Measurements from ENCODE around the gene FOXE1.

Gene FOXE1

GRCh38 chr9:97848480-97849237, 4.4 kb upstream of the FOXE1 start:
- no peak for DNase-seq

DNA sequence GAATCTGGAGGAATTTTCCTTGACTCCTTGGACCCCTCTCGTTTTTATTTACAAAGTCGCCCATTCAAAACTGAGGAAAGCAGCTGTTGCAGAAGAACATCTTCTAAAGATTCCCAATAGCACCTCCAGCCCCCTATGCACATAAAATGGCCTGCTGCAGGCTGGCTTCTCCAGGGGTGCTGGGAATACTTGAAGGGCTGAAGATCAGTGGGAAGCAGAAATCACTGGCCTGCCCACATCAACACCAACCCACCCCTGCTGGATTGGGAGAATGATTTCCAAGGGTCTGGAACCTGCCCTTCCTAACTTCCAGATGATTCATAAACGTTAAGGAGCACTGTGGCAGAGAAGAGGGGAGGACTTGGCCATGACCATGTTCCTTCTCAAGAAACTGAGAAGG, 3.0 kb upstream of the FOXE1 start:
- DNase-seq, result no peak

DNA sequence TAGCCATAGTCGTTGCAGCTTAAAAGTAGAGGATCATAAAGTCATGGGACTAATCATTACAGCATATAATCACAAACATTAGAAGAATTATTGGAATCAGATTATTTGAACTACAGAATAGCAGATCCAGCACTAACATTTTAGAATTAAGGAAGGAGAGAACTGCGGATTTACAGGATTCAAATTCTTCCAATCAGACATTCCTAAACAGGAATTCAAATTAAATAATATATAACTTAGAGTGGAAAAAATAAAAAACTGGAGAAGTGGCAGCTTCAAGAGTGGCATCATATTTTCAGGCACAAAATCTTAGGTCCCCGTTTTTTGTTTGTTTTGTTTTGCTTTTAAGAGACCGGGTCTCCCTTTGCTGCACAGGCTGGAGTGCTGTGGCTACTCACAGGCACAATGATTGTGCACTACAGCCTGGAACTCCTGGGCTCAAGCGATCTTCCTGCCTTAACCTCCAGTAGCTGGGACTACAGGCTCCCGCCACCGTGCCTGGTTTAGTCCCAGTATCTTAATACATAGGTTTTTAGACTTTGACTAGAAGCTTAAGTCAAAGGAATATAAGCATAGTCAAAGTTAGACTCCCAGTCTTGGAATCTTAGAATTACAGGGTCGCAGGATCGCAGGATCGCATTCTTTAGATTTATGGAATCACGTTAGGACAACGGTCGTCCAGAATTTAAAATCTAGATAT, 2.1 kb upstream of the FOXE1 start:
- DNase-seq, result no peak

GRCh38 chr9:97851446-97851883, 1.6 kb upstream of the FOXE1 start:
- DNase-seq, result no peak

DNA sequence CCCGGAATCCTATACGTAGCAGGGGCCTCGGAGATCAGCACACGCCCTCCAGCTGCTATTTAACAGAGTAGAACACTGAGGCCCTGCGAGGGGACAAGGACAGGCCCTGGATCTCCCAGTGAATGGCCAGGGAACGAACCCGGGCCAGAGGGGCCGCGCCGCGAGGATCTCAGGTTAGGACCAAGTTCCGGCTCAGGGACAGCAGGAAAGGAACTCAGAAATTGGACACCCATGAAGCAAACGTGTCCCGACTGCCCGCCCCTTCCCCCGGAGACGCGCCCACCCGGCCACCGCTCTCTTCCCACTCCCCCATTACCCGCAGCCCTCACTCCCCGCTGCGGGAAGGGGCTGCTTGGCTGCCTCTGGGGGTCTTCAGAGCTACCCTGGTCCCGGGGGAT, 1.0 kb upstream of the FOXE1 start:
- DNase-seq, result peak; percentile 15

- DNase-seq, result no peak
Observed at GRCh38 chr9:97852399-97853055, 499 bp upstream of the FOXE1 start.

DNA sequence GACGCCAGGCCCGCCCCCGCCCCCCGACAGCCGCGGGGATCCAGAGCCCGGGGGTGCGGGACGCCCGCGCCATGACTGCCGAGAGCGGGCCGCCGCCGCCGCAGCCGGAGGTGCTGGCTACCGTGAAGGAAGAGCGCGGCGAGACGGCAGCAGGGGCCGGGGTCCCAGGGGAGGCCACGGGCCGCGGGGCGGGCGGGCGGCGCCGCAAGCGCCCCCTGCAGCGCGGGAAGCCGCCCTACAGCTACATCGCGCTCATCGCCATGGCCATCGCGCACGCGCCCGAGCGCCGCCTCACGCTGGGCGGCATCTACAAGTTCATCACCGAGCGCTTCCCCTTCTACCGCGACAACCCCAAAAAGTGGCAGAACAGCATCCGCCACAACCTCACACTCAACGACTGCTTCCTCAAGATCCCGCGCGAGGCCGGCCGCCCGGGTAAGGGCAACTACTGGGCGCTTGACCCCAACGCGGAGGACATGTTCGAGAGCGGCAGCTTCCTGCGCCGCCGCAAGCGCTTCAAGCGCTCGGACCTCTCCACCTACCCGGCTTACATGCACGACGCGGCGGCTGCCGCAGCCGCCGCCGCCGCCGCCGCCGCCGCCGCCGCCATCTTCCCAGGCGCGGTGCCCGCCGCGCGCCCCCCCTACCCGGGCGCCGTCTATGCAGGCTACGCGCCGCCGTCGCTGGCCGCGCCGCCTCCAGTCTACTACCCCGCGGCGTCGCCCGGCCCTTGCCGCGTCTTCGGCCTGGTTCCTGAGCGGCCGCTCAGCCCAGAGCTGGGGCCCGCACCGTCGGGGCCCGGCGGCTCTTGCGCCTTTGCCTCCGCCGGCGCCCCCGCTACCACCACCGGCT, 1.0 kb downstream of the FOXE1 start:
- DNase-seq, result peak; percentile 75

- no peak for DNase-seq
Observed at GRCh38 chr9:97854696-97855485, 1.9 kb downstream of the FOXE1 start.

DNA sequence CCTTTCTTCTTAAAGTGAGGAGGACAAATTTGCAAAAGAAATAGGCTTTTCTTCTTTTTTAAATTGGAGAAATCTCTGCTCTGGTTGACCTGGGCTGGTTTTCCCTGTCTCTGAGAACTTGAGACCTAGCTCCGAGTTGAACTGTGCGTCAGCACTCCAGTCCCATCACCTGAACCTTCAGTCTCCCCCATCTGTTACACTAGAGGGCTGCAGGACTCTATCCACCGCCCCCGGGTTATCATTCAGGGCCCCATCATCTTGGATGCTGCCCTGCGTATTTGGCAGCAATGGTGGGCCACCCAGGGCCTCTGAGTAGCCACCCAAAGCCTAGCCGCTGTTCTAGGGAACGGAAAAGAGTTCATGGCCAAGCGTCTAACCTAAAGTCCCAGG, 2.5 kb downstream of the FOXE1 start:
- DNase-seq, result no peak

DNA sequence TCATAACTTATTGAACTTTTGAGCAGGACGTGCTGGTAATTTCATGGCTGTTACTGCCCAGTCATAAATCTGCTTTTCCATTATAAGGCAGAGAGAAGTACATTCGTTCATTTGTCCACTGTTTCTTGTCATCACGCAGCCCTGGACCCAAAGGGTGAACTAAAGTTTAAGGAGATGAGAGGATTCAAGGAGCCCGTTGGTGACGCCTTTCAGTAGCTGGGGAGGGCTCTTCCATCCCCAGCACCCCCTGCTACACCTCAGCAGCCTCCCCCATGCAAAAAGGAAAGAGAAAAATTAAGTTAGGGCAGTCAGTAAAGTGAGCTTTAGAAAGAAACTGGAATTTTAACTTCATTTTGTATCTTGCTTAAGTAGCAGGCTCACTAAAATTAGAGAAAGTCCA, 2.9 kb downstream of the FOXE1 start:
- no peak for DNase-seq

- no peak for DNase-seq
Observed at GRCh38 chr9:97856857-97857605, 4.0 kb downstream of the FOXE1 start.

DNA sequence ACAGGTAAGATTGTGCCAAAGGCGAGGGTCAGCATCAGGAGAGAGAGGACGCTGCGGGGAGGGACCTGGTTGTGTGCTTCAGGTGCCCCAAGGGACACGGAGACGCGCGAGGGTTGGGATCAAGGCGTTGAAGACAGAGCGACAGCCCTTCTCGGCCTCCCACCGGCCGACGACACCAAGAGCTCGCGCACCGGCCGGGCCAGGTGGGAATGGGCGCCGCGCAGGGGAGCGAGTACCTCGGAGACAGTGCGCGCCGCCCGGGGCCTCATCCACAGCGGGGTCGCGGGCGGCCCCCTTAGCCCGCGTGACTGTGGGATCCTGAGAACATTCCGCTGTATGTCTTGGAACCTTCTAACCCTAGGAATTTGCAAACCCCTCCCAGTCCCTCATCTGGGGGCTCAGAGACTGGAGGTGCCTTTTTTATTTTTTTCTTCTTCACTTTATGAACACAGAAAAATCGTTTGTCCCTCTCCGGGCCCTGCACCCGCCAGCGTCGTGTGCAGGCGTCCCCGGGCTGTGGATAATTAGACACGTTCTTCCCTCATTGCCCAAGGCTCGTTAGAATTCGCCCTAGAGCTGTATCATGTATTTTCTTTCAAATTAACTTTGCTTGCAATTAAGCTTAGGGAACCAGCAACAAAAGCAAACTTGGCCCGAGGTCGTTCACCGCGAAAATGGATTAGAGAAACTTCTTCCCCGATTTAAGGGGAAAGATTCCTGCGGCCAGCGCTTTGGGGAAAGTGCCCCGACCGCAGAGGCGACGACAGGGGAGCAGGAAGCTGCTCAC, 4.8 kb downstream of the FOXE1 start:
- no peak for DNase-seq

GRCh38 chr9:97858393-97858713, 5.3 kb downstream of the FOXE1 start:
- DNase-seq, result no peak

DNA sequence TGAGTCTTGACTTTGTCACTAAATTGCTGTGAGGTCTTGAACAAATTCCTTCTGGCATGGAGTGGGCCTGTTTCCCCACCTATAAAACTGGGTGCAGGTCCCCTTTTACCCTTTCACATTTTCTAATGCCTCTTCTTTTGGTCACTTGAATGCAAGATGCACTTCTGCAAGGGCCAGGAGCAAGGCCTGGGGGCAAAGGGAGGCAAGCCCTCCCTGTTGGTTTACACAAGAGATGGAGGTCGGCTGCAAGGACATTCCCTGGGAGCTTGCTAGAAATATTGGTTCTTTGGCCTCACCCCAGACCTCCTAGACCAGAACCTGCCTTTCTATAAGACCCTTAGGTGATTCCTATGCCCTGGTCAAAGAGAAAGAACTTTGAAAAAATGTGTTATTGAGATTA, 5.8 kb downstream of the FOXE1 start:
- no peak for DNase-seq

DNA sequence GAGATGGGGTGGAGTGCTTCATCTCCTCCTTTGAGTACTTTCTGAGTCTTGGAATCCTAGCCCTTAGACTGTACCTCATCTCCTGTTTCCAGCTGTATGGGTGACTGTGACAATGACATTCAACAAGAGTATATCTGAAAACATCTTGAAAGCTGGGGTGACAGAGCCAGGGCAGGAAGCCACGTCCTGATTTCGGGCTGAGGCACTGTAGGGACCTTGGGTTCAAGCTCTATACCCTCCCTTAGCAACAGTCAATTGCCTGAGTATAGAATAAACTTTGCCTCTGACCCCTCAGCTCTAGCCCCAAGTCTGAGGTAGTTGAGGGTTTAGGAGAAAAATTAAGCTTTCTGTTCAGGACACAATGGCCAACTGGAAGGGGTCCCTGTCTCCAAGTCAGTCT, 6.3 kb downstream of the FOXE1 start:
- DNase-seq, result no peak

GRCh38 chr9:97860451-97861147, 7.6 kb downstream of the FOXE1 start:
- DNase-seq, result no peak

DNA sequence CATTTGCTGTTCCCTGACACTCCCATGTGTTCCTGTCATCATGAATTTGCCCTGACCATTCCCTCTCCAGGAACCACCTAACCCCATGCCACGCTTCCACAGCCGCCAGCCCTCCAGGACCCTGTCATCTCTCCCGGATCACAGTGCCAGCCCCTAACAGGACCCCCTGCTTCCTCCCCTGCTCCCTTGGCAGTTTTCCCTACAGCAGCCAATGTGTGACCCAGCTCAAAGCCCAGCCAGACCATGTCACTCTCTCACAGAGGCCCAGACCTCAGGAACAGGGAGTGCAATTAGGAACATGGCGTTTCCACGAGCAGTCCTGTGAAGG, 8.1 kb downstream of the FOXE1 start:
- DNase-seq, result no peak

GRCh38 chr9:97863314-97863713, 10.3 kb downstream of the FOXE1 start:
- no peak for DNase-seq

DNA sequence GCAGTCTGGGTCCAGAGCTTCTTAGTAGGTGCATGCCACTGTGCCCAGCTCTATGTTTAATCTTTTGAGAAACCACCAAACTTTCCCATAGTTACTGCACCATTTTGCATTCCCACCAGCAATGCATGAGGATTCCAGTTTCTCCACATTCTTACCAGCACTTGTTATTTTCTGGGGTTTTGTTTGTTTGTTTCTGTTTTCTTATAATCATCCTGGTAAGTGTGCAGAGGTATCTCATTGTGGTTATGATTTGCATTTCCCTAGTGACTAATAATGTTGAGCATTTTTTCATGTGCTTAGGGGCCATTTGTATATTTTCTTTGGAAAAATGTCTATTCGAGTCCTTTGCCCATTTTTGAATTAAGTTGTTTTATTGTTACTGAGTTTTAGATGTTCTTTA, 11.4 kb downstream of the FOXE1 start:
- no peak for DNase-seq

GRCh38 chr9:97866300-97866699, 13.3 kb downstream of the FOXE1 start:
- no peak for DNase-seq

Measured in NCI-H146 (cell line).